Measurements from ENCODE around the gene FAM193A. TPM values are rescaled to one million over a fixed set of nuclear protein-coding genes. Genes with fewer than 3 reads are reported as not detected.
"Not testable (repeated sequence)": the region's sequence is repeated elsewhere in the genome, so short reads cannot be mapped to it uniquely, and the experiment has no call there.

FAM193A gene
- total RNA-seq, 1 donor from 2014 or later: 14.6 TPM

DNA sequence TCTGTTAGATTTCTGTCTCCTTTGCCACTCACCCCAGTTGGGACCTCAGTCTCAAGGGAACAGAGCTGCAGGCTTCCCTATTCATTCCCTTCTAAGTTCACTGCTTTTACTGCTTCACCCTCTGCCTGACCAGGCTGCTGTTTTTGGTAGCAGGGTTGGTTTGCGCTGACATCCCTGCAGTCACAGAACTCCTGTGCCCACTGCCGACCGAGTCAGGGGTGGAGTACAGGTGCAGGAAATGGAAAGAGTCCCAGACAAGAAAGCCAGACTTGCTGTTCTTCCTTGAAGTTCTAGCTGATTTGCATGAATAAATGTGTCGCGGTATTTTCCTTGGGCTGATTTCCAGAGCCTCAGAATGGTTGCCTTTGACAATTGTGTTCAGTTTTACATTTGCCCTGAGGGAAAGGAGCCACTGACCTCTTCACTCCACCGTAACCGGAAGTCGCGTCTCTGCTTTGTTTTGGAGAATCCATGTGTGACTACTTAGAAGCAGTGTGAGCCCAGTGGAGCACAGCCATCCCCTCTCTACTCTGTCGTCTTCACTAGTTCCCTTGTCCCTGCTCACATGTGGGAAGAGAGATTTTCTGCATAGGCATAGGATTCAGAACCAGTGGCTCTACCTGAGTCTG, 134.9 kb downstream of the FAM193A start:
- TF ChIP-seq, protein P1, sequence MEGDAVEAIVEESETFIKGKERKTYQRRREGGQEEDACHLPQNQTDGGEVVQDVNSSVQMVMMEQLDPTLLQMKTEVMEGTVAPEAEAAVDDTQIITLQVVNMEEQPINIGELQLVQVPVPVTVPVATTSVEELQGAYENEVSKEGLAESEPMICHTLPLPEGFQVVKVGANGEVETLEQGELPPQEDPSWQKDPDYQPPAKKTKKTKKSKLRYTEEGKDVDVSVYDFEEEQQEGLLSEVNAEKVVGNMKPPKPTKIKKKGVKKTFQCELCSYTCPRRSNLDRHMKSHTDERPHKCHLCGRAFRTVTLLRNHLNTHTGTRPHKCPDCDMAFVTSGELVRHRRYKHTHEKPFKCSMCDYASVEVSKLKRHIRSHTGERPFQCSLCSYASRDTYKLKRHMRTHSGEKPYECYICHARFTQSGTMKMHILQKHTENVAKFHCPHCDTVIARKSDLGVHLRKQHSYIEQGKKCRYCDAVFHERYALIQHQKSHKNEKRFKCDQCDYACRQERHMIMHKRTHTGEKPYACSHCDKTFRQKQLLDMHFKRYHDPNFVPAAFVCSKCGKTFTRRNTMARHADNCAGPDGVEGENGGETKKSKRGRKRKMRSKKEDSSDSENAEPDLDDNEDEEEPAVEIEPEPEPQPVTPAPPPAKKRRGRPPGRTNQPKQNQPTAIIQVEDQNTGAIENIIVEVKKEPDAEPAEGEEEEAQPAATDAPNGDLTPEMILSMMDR (conservative IDR thresholded peaks at IDR 0.05; ENCODE audit: low read depth, low read length): no peak
- peak; percentile 47 for DNase-seq (ENCODE audit: low read depth)

DNA sequence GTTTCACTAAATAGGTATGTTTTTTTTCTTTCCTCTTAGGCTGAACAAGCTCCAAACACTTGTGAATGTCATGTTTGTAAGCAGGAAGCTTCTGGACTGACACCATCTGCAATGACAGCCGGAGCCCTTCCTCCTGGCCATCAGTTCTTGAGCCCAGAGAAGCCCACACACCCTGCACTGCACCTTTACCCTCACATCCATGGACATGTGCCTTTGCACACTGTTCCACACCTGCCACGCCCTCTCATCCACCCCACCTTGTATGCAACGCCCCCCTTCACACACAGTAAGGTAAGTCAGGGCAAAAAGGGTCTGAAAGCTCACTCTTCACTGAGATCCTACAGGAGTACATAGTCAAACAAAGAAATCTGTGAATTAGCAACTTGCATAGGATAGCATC, 135.6 kb downstream of the FAM193A start:
- no peak for DNase-seq (ENCODE audit: low read depth)
- TF ChIP-seq, protein P1 (conservative IDR thresholded peaks at IDR 0.05; ENCODE audit: low read depth, low read length): no peak
- H3K4me3 ChIP-seq (ENCODE audit: low read depth, low read length): no peak overlapping the region

More for the DNA sequence above, 134.9 kb downstream of the FAM193A start:
- H3K4me3 ChIP-seq (ENCODE audit: low read depth, low read length): no peak overlapping the region

DNA sequence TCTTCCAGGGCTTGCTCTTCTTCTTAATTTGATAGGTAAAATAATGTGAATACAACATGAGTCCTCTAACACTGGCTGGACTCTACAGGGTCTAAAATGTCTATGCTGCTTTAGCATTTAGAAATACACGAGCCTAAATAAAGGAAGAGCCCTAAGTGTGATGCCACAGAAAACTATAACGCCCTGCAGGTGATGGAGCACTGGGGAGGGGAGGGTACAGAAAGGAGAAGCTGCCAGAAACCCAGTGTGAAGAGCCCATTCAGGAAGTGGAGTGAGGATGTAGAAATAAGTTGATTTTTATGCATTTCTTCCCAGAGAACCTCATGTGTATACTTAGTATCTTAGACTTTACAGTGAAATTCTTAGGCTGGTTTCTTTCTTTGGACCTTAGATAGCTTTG, 136.3 kb downstream of the FAM193A start:
- no peak overlapping the region for H3K4me3 ChIP-seq (ENCODE audit: low read depth, low read length)
- no peak for DNase-seq (ENCODE audit: low read depth)
- TF ChIP-seq, protein P1 (conservative IDR thresholded peaks at IDR 0.05; ENCODE audit: low read depth, low read length): no peak

DNA sequence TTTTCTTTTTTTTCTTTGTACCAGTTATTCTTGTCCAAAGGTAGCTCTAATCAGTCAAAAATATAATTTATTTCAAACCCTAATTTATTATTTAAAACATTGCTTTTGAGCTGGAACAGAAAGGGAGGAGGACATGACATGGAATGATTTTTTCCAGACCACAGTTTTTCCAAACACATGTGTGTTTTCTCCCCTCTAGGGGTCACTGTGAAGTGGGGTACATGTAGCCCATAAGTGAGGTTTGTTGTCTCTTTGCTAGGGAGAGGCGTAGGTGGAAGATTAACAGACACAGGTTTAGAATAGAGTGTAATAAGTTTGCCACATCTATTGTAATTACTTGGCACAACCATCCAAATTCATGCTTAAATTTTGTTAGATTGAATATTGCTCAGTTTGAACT, 136.7 kb downstream of the FAM193A start:
- TF ChIP-seq, protein P1 (conservative IDR thresholded peaks at IDR 0.05; ENCODE audit: low read depth, low read length): peak; percentile 59
- no peak overlapping the region for H3K4me3 ChIP-seq (ENCODE audit: low read depth, low read length)
- DNase-seq (ENCODE audit: low read depth): no peak

DNA sequence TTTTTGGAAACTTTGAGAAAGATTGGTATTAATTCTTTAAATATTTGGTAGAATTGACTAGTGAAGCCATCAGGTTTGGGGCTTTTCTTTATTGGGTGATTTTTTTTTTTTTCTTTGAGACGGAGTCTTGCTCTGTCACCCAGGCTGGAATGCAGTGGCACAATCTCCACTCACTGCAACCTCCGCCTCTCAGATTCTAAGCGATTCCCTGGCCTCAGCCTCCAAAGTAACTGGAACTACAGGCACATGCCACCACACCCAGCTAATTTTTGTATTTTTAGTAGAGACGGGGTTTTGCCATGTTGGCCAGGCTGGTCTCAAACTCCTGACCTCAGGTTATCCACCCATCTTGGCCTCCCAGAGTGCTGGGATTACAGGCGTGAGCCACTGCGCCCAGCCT, 143.3 kb downstream of the FAM193A start:
- DNase-seq (ENCODE audit: low read depth); H3K4me3 ChIP-seq (ENCODE audit: low read depth, low read length): not testable (repeated sequence)

DNA sequence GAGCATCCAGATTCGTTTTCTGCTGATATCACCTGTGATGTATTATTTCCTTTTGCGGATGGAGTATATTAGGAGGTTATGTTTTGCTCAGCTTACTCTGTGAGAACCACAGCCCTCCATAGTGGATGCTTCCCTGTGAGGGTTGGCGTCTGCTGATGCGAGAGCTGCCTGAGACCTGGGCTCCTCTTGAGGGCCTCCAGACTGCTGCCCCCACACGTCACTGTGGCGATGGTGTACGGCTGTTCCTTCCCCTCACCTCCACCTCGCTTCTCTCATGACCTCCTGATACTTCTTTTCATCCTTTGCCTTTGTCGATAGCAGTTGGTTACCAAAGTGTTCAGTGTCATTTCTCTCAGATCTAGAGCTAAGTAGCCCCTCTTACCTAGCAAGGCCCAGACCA, 148.0 kb downstream of the FAM193A start:
- DNase-seq (ENCODE audit: low read depth): no peak
- TF ChIP-seq, protein P1 (conservative IDR thresholded peaks at IDR 0.05; ENCODE audit: low read depth, low read length): no peak
- no peak overlapping the region for H3K4me3 ChIP-seq (ENCODE audit: low read depth, low read length)

DNA sequence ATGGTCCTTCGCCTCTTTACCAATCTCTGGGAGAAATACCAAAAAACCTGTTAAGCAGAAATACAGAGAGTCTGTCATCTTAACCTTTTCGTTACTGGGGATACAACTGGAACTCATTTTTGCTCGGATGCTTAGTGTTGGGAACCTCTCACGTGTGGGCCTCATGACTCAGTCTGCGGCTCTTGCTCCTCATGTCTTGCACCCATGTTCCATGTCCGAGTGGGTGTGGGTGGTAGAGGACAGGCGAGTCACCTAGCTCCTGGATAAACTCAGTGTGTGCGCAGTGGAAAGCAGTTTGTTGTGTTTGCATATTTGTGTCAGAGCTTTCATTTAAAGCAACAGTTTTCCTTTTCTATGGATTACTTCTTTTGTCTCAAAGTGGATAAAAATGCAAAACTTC, 149.1 kb downstream of the FAM193A start:
- TF ChIP-seq, protein P1 (conservative IDR thresholded peaks at IDR 0.05; ENCODE audit: low read depth, low read length): no peak
- H3K4me3 ChIP-seq (ENCODE audit: low read depth, low read length): no peak overlapping the region
- no peak for DNase-seq (ENCODE audit: low read depth)

Measured in epithelial cell of proximal tubule (primary cell).